ENCODE data around the gene NLRC5.
"Not testable (repeated sequence)": the region's sequence is repeated elsewhere in the genome, so short reads cannot be mapped to it uniquely, and the experiment has no call there.

The NLRC5 gene

DNA sequence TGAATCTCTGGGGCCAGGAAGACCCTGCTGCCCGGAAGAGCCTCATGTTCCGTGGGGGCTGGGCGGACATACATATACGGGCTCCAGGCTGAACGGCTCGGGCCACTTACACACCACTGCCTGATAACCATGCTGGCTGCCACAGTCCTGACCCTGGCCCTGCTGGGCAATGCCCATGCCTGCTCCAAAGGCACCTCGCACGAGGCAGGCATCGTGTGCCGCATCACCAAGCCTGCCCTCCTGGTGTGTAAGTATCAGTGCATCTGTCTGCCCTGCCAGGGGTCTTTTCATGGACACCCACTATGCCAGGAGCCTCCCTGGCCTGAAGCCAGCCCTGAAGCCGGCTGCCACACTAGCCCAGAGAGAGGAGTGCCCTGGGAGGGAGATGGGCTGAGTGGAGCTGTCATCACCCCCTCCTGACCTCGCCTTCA lies 27.5 kb upstream of the NLRC5 start, which contains the start of gene CETP:
Gene CETP (plus strand): TSS at position 100 of the 431 bp plus-strand sequence. CDS start 30 bp downstream, at position 130.
- no peak for DNase-seq (ENCODE audit: low read depth in 2 of 3, low spot score in 2 of 3)

DNA sequence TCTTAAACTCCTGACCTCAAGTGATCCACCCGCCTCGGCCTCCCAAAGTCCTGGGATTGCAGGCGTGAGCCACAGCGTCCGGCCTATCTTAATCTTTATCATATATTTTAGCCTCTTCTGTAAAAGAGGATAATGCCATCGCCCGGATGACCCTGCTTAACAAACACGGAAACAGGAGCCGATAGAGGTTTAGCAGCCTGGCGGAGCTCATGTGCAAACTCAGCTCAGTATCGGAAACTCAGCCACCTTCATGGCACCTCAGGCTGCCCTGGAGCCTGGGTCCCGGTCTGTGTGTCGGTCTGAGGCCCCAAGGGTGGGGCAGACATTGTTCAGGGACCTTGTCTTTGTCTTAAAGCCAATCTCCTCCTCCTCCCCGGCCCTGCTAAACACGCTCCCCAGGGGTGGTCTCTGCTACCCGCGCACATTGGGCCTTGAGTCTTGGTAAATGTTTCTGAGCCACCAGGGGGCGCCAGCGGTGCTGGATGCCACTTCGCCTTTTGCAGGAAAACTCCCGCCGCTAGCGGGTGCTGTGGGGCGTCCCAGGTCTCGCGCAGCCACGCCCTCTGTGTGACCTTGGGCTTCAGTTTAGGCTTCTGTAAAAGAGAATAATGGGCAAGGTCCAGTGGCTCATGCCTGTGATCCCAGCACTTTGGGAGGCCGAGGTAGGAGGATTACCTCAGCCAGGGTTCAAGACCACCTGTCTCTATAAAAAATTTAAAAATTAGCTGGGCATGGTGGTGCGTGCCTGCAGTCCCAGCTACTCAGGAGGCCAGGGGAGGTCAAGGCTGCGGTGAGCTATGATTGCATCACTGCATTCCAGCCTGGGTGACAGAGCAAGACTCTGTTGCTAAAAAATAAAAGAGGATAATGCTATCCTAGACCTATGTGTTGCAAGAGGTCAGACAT lies 24.9 kb upstream of the NLRC5 start:
- DNase-seq (ENCODE audit: low read depth in 2 of 3, low spot score in 2 of 3), result peak; percentile 82 to 98 (median 96)

DNA sequence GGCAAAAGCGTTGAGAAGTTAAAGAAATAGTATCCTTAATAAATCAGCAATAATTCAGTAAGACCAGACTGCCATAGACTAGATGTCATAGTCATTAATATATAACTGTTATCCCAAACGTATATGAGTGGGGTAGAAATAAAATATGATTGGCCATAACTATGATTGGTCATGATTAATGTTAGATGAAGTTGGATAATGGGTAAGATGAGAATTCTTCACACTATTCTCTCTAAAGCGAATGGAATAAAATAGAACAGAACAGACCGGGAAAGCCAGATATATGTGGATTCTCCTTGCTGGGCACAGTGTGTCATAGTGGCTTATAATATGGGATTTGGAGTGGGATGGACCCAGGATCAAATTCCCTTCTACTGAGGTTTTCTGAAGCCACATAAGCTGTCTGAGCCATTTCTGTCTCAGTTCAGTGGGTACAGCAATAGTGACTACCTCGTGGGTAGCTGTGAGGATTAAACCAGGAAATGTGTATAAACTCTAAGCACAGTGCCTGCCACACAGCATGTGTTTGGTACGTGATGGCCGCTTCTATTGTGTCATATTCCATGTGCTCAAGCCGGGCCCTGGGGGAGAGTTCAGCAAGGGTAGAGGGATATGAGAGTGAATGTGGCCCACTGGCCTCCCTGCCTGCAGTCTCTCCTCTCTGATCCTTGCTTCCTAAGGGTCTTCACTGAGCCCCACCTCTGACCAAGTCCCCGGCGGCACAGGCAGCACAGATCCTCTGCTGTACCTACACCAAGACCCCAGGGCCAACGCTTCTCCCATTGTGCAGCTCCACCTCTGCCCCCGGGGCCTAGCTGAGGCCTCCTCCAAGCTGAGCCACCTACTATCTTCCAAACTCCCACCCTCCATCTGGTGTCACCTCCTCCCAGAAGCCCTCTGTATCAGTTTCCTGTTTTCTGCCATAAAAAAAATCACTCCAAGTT lies 23.9 kb upstream of the NLRC5 start:
- DNase-seq (ENCODE audit: low read depth in 2 of 3, low spot score in 2 of 3), result no peak

DNA sequence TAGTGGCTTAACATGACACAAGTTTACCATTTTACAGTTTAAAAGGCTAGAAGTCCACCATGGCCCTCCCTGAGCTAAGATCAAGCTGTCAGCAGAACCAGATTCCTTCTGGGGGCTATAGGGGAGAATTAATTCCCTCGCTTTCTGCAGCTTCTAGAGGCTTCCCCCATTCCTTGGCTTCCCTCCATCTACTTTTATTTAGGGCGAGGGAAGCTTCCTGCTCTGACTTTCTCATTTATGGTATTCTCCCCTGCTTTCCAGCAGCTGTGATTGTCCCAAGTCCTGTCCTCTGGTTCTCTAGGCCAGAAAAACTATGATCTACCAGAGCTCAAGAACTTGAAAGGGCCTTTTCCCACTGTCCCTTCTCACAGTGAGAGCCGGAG lies 23.3 kb upstream of the NLRC5 start:
- no peak for DNase-seq (ENCODE audit: low read depth in 2 of 3, low spot score in 2 of 3)

DNA sequence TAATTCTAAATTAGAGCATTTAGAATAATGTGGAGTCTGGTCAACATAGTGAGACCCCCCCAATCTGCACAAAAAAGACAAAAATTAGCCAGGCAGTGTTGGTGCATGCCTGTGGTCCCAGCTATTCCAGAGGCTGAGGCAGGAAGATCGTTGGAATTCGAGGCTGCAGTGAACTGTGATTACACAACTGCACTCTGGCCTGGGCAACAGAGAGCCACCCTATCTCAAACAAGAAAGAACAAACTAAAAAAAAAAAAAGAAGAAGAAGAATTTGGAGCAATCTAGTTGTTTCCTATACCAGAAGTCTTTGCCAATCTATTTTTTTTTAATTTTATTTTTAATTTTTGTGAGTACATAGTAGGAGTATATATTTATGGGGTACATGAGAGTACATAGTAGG lies 21.6 kb upstream of the NLRC5 start:
- DNase-seq (ENCODE audit: low read depth in 2 of 3, low spot score in 2 of 3), result no peak

DNA sequence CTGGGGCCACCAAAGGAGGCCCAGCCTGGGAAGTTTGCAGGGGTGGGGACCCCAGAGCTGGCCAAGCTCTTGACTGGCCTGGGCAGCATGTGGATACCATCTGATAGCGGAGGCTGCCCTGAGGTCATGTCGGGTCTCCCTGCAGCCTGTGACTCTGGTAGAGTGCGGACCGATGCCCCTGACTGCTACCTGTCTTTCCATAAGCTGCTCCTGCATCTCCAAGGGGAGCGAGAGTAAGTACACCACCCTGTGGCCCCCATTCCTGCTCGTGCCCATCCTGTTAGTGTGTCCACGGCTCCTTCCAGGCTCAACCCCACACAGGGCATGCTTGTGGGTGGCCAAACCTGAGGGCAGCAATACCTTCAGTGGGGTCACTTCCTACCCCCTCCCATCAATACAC lies 19.6 kb upstream of the NLRC5 start:
- no peak for DNase-seq (ENCODE audit: low read depth in 2 of 3, low spot score in 2 of 3)

DNA sequence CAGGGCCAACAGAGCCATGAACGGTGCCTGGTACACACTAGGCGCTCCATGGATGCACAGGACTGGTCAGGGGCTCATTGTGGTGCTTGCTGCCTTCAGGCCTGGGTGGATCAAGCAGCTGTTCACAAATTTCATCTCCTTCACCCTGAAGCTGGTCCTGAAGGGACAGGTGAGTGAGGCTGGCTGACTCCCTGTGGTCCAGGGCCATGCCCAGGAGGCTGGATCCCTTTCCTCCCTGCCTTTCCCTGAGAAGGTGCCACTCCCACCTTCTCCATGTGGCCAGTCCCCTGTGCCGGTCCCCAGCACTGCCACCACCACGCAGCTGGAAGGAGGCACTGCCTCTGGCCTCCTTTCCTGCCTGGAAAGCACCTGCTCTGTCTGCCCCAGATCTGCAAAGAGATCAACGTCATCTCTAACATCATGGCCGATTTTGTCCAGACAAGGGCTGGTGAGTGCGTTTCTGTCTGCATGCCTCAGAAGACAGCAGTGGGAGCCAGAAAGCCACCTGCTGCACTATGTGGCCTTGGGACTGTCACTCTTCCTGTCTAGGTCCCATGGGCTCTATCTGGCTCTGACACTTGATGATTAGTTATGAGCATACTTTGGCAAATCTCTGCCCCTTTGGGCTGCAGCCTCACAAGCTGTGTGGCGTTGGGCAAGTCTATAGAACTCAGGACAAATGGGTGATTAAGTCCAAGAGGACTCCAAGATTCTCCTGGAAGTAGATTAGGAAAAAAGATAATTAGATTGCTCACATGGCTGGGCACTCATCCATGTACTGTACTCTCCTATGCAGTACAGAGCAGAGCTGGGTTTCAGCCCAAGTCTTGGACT lies 18.2 kb upstream of the NLRC5 start:
- no peak for DNase-seq (ENCODE audit: low read depth in 2 of 3, low spot score in 2 of 3)

DNA sequence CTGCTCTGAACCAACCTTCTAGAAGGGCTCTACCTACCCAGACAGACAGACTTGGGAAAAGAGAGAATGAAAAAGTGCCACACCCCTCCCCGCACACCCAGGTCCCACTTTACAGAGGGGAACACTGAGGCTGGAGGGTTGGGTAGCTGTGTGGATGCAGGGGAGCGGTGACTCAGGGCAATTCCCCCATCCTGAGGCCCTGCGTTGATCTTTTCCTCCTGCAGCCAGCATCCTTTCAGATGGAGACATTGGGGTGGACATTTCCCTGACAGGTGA lies 17.7 kb upstream of the NLRC5 start:
- no peak for DNase-seq (ENCODE audit: low read depth in 2 of 3, low spot score in 2 of 3)

DNA sequence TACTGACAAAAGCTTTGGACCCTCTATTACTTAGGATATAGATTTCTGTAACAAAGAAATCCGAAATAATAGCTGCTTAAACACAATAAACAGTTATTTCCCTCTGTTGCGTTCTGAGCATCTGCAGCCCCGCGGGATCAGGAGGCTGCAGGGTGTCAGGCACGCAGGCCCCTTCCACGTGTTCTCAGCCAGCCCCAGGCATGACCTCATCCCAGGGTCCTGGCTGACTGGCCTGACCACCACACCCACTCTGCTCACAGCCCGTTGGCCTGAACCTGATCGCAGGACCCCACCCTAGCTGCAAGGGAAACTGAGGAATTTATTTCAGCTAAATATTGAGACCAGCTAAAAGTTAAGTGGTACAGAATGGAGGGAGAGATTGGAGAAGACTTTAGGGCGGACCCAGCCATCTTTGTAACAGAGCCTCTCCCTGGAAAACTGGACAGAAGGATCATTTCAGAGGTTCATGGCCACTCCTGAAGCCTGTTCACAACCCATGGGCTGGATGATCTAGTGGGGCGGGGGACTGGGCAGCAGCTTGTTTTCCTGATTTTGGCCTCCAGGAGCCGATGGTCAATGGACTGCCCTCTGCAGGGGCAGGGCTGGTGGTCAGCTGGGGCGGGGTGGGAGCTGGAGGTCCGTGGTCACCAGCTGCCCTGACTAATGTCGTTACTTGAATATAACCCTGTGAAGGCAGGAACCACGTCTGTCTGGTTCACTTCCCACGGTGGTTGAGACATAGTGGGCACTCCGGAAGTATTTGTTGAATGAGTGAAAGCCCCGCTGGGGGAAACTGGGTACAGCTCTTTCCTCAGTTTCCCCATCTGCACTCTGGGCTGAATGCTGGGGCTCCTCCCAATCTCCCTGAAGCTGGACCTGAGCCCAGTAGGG lies 16.7 kb upstream of the NLRC5 start:
- no peak for DNase-seq (ENCODE audit: low read depth in 2 of 3, low spot score in 2 of 3)

DNA sequence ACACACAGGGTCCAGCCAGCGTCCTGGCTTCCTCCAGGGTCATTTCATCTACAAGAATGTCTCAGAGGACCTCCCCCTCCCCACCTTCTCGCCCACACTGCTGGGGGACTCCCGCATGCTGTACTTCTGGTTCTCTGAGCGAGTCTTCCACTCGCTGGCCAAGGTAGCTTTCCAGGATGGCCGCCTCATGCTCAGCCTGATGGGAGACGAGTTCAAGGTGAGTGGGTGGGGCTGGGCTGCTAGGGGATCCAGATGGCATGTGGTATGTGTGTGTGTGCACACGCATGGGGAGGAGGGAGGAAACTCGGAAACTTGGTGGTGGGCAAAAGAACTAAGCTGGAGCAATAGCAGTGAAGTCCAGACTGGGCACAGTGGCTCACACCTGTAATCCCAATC lies 16.1 kb upstream of the NLRC5 start:
- no peak for DNase-seq (ENCODE audit: low read depth in 2 of 3, low spot score in 2 of 3)

DNA sequence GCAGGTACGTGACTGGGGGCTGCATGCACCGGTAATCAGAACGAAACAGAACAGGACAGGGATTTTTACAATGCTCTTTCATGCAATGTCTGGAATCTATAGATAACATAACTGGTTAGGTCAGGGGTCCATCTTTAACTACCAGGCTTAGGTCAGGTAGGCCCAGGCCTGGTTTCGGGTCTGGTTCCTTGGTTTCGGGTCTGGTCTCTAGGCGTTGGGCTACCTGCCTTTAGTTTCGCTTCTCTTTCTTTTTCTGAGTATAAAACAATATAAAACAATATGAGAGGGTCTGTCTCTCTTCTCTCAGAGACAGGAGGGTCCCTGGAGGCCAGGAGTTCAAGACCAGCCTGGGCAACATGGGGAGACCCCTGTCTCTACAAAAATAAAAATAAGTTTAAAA lies 15.5 kb upstream of the NLRC5 start:
- DNase-seq (ENCODE audit: low read depth in 2 of 3, low spot score in 2 of 3), result not testable (repeated sequence)

DNA sequence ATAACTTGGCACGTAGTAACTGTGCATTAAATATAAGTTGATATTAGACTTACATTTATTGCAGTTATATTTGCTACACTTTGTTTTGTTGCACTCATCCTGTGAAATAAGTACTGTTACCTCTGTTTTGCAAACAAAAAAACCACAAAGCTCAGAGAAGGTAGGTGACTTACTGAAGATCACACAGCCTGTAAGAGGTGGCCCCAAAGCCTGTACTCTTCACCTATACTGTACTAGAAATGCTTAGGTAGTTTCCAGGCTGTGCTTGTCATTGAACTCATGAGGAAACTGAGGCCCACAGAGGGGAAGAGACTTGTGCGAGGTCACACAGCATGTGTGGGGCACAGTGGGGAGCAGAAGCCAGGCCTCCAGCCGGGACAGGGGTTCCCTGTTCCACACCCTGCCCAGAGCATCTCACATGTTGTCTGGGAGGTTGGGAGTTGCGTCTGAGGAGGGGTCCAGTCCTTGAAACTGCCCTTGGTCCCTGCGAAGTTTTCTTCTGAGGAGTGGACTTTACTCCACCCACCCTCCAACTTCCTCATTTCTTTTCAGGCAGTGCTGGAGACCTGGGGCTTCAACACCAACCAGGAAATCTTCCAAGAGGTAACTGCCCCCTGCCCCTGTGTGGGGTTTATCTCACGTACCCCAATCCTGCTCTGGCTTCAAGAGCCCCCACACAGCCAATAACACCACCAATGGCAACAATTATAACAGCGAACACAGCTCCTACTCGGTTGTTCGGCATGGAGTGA lies 14.6 kb upstream of the NLRC5 start:
- no peak for DNase-seq (ENCODE audit: low read depth in 2 of 3, low spot score in 2 of 3)

DNA sequence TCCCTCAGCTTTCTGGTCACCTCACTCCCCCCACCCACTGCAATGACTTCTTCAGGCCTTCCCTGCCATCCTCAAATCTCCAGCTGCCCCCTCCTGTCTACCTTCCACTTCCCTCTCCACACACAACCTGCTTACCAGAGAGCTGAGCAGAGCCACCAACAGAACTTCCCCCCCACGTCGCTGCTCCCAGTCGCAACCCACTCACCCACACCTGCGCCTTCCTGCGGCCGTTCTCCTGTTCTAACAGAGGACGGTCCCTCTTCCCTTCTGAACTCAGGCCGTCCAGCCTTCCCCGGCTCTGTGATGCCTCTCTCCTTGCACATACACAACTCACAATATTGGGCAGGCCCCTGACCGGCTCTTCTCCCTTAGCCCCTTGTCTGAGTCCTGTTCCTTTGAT lies 13.6 kb upstream of the NLRC5 start:
- no peak for DNase-seq (ENCODE audit: low read depth in 2 of 3, low spot score in 2 of 3)

DNA sequence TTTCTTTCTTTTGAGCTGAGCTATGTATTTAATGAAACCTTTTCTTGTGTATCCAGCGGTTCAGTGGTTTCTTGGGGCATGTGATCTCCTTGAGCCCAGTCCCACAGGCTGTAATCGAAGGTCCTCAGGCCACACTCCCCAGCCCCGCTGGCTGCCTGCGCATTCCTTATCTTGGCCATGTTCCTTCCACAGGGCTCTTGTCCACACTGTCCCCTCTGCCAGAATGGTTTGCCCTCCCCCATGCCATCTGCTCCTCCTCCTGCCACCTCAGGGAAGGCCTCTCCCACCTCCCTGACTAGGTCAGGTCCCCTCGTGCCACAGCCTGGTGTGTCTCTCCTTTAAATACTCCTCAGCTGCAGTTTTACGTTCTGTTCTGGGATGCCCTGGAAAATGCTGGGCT lies 12.1 kb upstream of the NLRC5 start:
- no peak for DNase-seq (ENCODE audit: low read depth in 2 of 3, low spot score in 2 of 3)

DNA sequence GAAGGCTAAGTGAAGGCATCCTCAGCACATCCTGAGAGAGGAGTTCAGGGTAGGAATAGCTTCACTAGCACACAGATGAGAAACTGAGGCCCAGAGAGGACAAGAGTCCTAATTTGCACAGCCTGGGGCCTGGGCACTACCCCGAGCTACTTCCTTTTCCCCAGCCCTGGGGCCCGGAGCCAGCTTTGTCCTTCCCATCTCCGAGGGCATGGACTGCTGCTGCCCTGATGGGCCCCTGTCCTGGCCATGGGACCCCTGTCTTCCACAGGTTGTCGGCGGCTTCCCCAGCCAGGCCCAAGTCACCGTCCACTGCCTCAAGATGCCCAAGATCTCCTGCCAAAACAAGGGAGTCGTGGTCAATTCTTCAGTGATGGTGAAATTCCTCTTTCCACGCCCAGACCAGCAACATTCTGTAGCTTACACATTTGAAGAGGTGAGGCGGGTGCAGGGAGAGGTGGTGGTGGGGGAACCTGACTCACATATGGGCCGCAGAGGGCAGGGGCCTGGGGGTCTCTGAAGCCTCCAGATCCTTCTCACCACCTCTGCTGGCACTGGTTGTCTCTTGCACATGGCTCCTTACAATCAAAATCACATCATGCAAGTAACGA lies 11.4 kb upstream of the NLRC5 start:
- DNase-seq (ENCODE audit: low read depth in 2 of 3, low spot score in 2 of 3), result no peak

DNA sequence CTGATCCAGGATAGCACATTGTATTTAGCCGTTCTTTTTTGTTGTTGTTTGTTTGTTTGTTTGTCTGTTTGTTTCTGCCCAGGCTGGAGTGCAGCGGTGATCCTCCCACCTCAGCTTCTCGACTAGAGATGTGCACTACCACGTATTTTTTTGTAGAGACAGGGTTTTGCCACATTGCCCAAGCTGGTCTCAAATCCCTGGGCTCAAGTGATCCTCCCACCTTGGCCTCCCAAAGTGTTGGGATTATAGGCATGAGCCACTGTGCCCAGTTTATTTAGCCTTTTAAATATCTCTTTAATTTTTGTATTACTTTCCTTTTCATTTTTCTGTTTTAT lies 9.2 kb upstream of the NLRC5 start:
- no peak for DNase-seq (ENCODE audit: low read depth in 2 of 3, low spot score in 2 of 3)

DNA sequence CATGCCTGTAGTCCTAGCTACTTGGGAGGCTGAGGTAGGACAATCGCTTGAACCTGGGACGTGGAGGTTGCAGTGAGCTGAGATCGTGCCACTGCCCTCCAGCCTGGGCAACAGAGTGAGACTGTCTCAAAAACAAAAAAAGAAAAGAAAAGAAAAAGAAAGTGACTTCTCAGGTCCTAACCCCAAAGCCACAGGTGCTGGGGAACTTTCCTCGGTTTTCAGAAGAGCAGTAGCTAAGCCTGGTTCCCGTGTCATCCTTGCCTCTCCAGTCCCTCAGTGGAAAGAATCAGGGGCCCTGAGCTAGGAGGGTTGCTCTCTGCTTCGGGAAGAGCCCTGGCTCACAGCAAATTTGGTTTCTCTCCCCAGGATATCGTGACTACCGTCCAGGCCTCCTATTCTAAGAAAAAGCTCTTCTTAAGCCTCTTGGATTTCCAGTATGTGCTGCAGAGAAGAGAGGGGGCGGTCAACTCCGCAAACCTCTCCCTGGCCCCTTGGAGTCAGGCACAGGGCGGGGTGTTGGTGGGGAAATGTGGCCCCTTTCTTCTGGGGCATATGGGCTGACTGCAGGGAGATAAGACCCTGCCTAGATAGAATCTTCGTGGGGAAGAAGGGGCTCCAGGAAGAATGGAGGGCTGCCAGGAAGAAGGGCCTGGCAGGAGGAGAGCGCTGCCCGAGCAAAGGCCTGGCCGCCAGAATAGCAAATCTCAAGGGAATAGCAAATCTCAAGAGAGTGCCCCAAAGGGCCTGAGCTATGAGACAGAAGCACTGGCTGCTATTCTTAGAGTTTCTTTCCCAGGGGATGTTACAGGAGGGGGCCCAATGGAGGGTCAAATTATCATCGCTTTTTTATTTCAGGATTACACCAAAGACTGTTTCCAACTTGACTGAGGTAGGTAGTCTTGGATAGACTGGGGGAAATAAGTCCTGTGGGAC lies 8.3 kb upstream of the NLRC5 start:
- no peak for DNase-seq (ENCODE audit: low read depth in 2 of 3, low spot score in 2 of 3)

DNA sequence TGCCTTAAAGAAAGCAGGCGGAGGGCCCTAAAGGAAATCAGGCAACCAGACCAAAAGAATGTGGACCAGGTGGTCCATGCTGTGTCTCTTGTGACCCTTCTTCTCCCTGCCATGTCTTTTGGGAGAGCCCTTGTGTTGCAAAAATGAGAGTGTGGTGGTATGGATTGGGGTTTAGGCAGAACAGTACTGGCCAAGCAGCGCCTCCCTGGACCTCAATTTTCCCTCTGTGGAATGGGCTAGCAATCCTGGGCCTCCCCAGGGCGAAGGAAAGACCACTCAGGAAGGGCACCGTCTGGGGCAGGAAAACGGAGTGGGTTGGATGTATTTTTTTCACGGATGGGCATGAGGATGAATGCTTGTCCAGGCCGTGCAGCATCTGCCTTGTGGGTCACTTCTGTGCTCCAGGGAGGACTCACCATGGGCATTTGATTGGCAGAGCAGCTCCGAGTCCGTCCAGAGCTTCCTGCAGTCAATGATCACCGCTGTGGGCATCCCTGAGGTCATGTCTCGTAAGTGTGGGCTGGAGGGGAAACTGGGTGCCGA lies 7.6 kb upstream of the NLRC5 start:
- DNase-seq (ENCODE audit: low read depth in 2 of 3, low spot score in 2 of 3), result no peak
